SIG-M5 treated with dmso at 0.1 percent for 504 hours (cell line): ENCODE data around the gene HPSE2.
"Not testable (repeated sequence)": the region's sequence is repeated elsewhere in the genome, so short reads cannot be mapped to it uniquely, and the experiment has no call there.

Experiments used
- DNase-seq: peaks from one replicate; lab custom pipeline; 2025; ENCODE audit not compliant: unreplicated experiment; lab: John Stamatoyannopoulos, UW

HPSE2 gene

GRCh38 chr10:99235658-99236626 lies at the start of gene HPSE2:
TSS of gene HPSE2 (minus strand) at chr10:99235852.
- no peak for DNase-seq

- no peak for DNase-seq
These were observed 44.8 kb upstream of the HPSE2 start for GRCh38 chr10:99280472-99280871.

- peak; percentile 18 for DNase-seq
These were observed 44.0 kb upstream of the HPSE2 start for GRCh38 chr10:99279626-99280111.

- peak; percentile 49 for DNase-seq
These were observed 41.3 kb upstream of the HPSE2 start for GRCh38 chr10:99276848-99277486.

- DNase-seq: no peak
These were observed 30.7 kb upstream of the HPSE2 start for GRCh38 chr10:99266383-99266782.

GRCh38 chr10:99248824-99249223 lies 13.2 kb upstream of the HPSE2 start:
- no peak for DNase-seq

GRCh38 chr10:99247893-99248292 lies 12.2 kb upstream of the HPSE2 start:
- DNase-seq: not testable (repeated sequence)

GRCh38 chr10:99236627-99237309 lies 1.1 kb upstream of the HPSE2 start:
- DNase-seq: no peak

- no peak for DNase-seq
These were observed 628 bp downstream of the HPSE2 start for GRCh38 chr10:99234791-99235657.

GRCh38 chr10:99234041-99234790 lies 1.4 kb downstream of the HPSE2 start:
- DNase-seq: peak; percentile 74

GRCh38 chr10:99233689-99234037 lies 2.0 kb downstream of the HPSE2 start:
- DNase-seq: no peak

- no peak for DNase-seq
These were observed 2.5 kb downstream of the HPSE2 start for GRCh38 chr10:99233000-99233688.

GRCh38 chr10:99232360-99232999 lies 3.2 kb downstream of the HPSE2 start:
- no peak for DNase-seq

- no peak for DNase-seq
These were observed 10.9 kb downstream of the HPSE2 start for GRCh38 chr10:99224766-99225165.

- no peak for DNase-seq
These were observed 28.3 kb downstream of the HPSE2 start for GRCh38 chr10:99207340-99207739.

- no peak for DNase-seq
These were observed 32.3 kb downstream of the HPSE2 start for GRCh38 chr10:99203310-99203709.

- DNase-seq: no peak
These were observed 62.7 kb downstream of the HPSE2 start for GRCh38 chr10:99172950-99173349.

GRCh38 chr10:99172128-99172738 lies 63.4 kb downstream of the HPSE2 start:
- DNase-seq: peak; percentile 27
